ENCODE data around the gene GLYAT.
"Not testable (repeated sequence)": the region's sequence is repeated elsewhere in the genome, so short reads cannot be mapped to it uniquely, and the experiment has no call there.

The GLYAT gene

DNA sequence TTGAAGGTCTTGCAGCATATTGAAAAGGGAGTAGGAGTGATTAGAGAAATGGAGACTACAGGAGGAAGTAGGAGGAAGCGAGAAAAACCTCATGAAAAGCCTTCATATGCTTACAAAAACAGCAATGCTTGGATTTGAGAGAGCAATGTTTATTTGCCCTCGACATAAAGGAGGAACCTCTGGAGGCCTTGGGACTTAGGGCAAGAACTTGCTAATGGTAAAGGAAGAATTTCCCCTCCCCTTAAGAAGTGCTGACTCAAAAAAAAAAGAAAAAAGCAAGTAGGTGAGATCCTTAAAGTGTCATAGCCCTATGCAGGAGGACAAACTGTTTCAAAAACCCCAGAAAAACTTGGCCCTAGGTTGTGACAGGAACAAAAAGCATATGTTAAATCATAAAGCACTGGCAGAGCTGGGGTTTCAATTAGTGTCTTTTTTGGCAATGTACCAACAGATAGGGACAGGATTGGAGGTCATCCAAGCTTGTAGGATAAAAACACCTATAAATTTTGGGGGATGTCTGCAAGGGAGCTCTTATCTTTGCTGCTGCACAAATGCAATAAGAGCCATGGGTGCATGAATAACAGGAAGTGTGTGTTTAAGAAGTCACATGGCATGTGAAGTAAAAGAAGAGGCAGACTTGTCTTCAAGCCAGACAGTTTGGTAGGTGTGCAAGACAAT is 4.9 kb downstream of the GLYAT start:
- H3K9me3 Mint-ChIP-seq = no peaks in the 10 kb centered on the region
- no peak for ATAC-seq
- peaks cover 29% of the 10 kb centered on the region for H3K4me1 Mint-ChIP-seq
- no peaks in the 10 kb centered on the region for H3K36me3 Mint-ChIP-seq (ENCODE audit: low read depth)
- H3K4me3 Mint-ChIP-seq = no peak overlapping the region
- DNase-seq = no peak
- peak overlapping the region; percentile 30 for H3K27ac Mint-ChIP-seq
- H3K27me3 Mint-ChIP-seq = no peaks in the 10 kb centered on the region

DNA sequence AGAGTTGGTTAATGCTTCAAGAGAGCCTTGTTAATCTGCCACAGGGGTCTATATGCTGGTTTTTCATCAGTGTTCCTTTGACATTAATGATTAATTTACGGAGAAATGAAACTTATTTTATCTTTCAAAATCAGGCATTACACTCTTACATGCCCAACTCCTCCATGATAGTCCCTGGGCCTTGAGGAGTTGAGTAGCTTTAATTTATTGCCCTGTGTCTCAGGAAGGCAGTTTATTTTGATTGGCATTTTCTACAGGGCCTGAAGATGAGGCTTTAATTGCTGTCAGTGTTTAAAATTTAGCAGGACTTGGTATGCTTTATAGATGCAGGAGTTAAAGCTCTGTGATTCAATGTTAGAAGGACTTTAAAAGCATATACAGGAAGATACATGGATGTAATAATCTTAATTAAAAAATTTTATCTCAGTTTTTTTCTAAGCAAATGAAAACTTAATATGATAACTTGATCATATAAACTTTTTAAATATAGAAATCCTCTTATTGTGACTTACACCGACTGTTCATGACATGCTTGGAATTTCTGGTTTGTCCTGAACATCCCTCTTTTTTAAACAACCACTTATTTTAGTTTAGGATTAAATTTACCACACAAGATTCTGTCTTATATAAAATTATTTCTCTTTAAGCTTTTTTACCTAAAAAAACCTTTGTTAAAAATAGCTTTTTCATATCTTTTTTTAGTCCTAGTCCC is 12.2 kb downstream of the GLYAT start:
- Mint-ChIP-seq H3K36me3 (ENCODE audit: low read depth) (no peaks in the 10 kb centered on the region), H3K27ac (no peak overlapping the region), H3K9me3 (no peaks in the 10 kb centered on the region), H3K4me1 (no peaks in the 10 kb centered on the region), H3K4me3 (no peak overlapping the region), H3K27me3 (no peaks in the 10 kb centered on the region)
- ATAC-seq (no peak), DNase-seq (no peak)

DNA sequence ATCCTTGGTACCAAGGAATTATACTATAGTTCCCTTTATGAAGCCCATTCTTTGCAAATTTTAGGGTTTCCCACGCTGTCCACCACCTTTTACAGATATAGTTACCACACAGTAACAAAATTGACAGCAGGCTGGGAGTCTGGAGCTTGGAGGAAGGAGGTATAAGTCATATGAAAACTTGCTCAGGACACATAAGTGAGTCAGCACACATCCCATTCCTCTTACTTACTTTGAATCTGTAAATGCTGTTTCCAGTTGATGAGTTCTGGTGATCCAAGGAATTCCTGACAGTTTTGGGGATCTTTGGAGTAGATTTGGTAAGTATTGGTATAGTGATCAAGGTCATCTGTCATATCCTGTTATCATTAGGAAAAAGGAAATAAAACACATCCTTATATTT is 19.2 kb downstream of the GLYAT start:
- Mint-ChIP-seq H3K4me1 (no peaks in the 10 kb centered on the region), H3K4me3 (no peak overlapping the region)

DNA sequence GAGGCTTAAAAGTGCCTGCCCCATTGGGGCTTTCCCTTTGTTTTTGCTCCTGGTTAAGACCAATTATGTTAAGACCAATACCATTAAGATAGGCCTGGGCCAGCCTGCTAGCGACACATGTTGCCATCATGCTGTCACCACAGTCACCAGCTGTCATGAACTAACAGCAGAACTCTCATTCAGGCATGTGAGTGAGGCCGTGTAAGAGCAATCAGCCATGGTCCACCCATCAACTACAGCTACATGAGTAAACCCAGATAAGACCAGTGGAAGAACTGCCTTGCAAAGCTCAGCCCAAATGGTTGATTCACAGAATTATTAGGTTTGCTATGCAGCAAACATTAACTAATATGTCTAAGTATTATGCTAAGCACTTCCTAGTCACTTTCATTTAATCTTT is 19.9 kb downstream of the GLYAT start:
- no peaks in the 10 kb centered on the region for H3K4me1 Mint-ChIP-seq
- no peak overlapping the region for H3K4me3 Mint-ChIP-seq
- H3K36me3 Mint-ChIP-seq (ENCODE audit: low read depth) = no peaks in the 10 kb centered on the region
- no peak overlapping the region for H3K27ac Mint-ChIP-seq
- no peak for DNase-seq
- H3K9me3 Mint-ChIP-seq = peaks cover 4% of the 10 kb centered on the region
- no peaks in the 10 kb centered on the region for H3K27me3 Mint-ChIP-seq
- no peak for ATAC-seq

More for the DNA sequence above, 19.2 kb downstream of the GLYAT start:
- DNase-seq (no peak), ATAC-seq (no peak)
- no peaks in the 10 kb centered on the region for H3K36me3 Mint-ChIP-seq (ENCODE audit: low read depth)
- H3K27me3 Mint-ChIP-seq = no peaks in the 10 kb centered on the region
- H3K27ac Mint-ChIP-seq = no peak overlapping the region
- peaks cover 4% of the 10 kb centered on the region for H3K9me3 Mint-ChIP-seq

DNA sequence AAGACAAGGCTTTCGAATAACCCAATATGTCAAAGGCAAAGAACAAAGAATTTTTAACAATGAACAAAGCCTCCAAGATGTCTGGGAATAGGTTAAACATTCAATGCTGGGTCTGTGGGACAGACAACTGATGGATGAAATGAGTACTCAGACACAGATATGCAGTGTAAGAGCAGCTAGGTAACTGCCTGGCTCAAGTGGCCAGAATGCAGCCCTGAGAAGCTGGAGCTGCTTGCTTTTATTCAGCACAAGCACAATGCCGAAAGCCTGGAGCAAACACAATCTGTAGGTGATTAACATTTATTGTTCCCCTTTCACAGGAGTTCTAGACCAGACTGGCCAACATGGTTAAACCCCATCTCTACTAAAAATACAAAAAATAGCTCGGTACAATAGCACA is 24.0 kb downstream of the GLYAT start:
- Mint-ChIP-seq H3K36me3 (ENCODE audit: low read depth) (peaks cover 2% of the 10 kb centered on the region), H3K27me3 (peaks cover 3% of the 10 kb centered on the region), H3K4me1 (no peaks in the 10 kb centered on the region), H3K4me3 (no peak overlapping the region), H3K9me3 (peaks cover 19% of the 10 kb centered on the region), H3K27ac (no peak overlapping the region)
- DNase-seq (no peak), ATAC-seq (no peak)

DNA sequence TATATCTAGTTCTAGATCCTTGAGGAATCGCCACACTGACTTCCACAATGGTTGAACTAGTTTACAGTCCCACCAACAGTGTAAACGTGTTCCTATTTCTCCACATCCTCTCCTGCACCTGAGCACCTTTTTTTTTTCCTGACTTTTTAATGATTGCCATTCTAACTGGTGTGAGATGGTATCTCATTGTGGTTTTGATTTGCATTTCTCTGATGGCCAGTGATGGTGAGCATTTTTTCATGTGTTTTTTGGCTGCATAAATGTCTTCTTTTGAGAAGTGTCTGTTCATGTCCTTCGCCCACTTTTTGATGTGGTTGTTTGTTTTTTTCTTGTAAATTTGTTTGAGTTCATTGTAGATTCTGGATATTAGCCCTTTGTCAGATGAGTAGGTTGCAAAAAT is 34.9 kb downstream of the GLYAT start:
- ATAC-seq; H3K9me3 Mint-ChIP-seq; H3K4me1 Mint-ChIP-seq; DNase-seq; H3K27me3 Mint-ChIP-seq; H3K27ac Mint-ChIP-seq; H3K36me3 Mint-ChIP-seq (ENCODE audit: low read depth); H3K4me3 Mint-ChIP-seq: not testable (repeated sequence)

DNA sequence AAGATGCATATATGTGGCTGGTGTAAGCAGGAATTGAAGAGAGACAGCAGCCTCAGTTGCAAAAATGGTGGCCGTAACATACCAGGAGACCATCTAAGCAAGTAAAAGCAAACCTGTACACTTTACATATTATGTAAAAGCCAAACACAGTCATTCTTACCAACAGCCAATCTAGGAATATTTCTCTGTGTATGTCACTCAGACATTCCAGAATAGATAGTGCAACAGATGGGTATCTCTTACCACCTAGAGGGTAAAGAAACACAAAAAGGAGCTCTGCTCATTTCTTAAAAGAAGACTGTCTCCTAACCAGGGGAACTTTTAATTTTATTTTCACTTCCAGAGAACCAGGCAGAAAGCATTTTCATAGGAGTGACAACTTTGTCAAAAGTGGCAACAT is 38.7 kb downstream of the GLYAT start:
- DNase-seq (no peak), ATAC-seq (no peak)
- no peaks in the 10 kb centered on the region for H3K27me3 Mint-ChIP-seq
- H3K27ac Mint-ChIP-seq = no peak overlapping the region
- no peaks in the 10 kb centered on the region for H3K4me1 Mint-ChIP-seq
- H3K36me3 Mint-ChIP-seq (ENCODE audit: low read depth) = no peaks in the 10 kb centered on the region
- H3K9me3 Mint-ChIP-seq = no peaks in the 10 kb centered on the region
- no peak overlapping the region for H3K4me3 Mint-ChIP-seq

DNA sequence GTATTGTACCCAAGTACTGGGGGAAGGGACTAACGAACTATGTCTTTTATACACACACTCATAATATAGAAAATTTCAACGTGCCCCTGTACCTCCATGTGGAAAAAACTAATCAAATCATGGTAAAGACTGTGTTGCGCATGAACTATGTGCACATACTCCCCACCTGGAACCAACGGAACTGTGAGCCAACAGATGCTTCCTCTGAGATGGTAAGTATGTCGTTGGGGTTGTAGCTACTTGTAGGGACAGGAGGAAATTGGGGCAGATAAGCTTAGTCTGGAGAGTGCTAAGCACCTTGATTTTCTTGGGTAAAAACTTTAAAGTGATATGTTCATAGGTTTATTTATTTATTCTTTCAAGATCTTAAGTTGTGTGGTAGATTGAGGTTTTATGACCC is 40.1 kb downstream of the GLYAT start:
- Mint-ChIP-seq H3K27me3 (no peaks in the 10 kb centered on the region), H3K27ac (no peak overlapping the region), H3K36me3 (ENCODE audit: low read depth) (no peaks in the 10 kb centered on the region), H3K4me1 (no peaks in the 10 kb centered on the region), H3K9me3 (no peaks in the 10 kb centered on the region), H3K4me3 (no peak overlapping the region)
- ATAC-seq = no peak
- DNase-seq = no peak

DNA sequence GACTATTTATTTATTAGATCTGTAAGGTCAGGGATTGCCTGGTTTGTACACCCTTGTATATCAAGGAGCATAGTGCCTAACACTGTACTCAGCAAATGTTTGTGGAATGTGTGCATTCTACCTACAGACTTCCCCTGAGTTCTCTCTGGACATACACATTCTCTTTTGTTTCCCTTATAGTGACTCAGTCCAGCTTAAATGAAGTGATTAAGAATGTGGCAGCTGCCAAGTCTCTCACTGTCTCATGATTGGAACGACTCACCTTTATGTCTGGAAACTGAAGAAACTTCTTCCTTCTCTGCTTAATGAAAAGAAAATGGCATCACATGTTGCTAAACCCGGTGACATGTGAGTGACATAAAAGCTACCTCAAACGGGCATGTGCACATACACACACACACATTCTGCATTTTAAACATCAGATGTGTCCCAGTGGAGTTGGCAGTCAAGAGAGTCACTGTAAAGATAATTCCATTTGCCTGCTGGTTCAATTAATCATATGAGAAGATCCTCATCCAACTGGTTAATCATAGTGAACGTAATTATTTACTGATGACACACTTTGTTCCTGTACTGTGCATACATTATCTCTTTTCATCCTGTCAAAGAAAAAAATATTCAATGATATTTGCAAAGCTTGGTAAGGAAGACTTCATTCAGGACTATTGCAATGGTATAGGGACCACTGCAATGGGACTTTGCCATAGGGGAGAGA is 42.8 kb downstream of the GLYAT start:
- H3K27me3 Mint-ChIP-seq = no peaks in the 10 kb centered on the region
- ATAC-seq = no peak
- no peak overlapping the region for H3K4me3 Mint-ChIP-seq
- no peaks in the 10 kb centered on the region for H3K36me3 Mint-ChIP-seq (ENCODE audit: low read depth)
- peaks cover 9% of the 10 kb centered on the region for H3K4me1 Mint-ChIP-seq
- DNase-seq = no peak
- no peak overlapping the region for H3K27ac Mint-ChIP-seq
- no peaks in the 10 kb centered on the region for H3K9me3 Mint-ChIP-seq

DNA sequence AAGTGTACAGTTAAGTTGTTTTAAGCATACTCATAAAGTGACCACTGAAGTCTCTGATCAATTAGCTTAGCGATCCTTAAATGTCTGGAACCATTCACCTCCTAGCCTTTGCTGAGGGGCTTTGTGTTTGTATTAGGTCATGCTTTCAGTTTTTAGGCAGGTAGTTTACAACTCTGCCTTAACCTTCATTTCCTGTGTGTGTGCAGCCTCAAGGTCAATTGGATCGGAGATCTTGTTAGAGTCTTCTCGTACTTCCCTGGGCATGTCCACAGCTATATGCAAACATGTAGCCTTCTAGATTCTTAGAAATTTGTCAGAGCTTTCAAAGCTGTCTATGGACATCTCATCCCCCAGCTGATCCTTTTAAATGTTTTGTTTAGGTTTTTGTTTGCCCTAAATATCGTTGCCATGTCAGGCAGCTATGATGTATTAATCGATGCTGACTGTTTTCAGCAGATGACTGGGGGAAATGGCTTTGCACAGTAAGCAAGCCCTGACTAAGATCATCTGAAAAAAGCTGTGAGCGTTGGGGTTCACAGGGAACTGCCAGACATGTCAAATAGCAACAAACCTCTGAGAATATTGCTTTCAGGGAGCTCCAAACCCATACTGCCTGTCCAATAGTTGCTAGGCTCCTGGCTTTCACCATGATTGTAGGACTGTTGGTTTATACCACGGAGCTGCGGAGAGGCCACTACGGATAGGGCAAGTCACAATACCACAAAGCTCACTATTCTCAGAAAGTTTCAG is 45.6 kb downstream of the GLYAT start:
- no peaks in the 10 kb centered on the region for H3K27me3 Mint-ChIP-seq
- no peaks in the 10 kb centered on the region for H3K36me3 Mint-ChIP-seq (ENCODE audit: low read depth)
- peaks cover 9% of the 10 kb centered on the region for H3K4me1 Mint-ChIP-seq
- DNase-seq (no peak), ATAC-seq (peak; percentile 20)
- H3K27ac Mint-ChIP-seq = no peak overlapping the region
- no peak overlapping the region for H3K4me3 Mint-ChIP-seq
- H3K9me3 Mint-ChIP-seq = peaks cover 11% of the 10 kb centered on the region

DNA sequence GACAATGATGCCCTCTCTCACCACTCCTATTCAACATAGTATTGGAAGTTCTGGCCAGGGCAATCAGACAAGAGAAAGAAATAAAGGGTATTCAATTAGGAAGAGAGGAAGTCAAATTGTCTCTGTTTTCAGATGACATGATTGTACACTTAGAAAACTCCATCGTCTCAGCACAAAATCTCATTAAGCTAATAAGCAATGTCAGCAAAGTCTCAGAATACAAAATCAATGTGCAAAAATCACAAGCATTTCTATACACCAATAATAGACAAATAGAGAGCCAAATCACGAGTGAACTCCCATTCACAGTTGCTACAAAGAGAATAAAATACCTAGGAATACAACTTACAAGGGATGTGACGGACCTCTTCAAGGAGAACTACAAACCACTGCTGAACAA is 49.1 kb downstream of the GLYAT start:
- not testable (repeated sequence) for H3K27ac Mint-ChIP-seq; H3K4me1 Mint-ChIP-seq; DNase-seq; ATAC-seq; H3K27me3 Mint-ChIP-seq; H3K36me3 Mint-ChIP-seq (ENCODE audit: low read depth); H3K4me3 Mint-ChIP-seq
- H3K9me3 Mint-ChIP-seq = peaks cover 11% of the 10 kb centered on the region

DNA sequence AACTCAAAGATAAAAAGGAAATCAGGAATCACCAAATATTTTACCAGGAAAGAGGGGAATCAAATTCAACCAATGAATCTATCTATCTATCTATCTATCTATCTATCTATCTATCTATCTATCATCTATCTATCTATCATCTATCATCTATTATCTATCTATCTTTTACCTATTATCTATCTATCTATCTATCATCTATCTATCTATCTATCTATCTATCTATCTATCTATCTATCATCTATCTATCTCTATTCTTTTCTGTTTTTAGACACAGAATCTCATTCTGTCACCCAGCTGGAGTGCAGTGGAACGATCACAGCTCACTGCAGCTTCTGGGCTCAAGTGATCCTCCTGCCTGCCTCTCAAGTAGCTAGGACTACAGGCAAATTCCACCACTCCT is 54.2 kb downstream of the GLYAT start:
- not testable (repeated sequence) for H3K9me3 Mint-ChIP-seq; H3K4me3 Mint-ChIP-seq; ATAC-seq; DNase-seq; H3K27ac Mint-ChIP-seq; H3K4me1 Mint-ChIP-seq; H3K27me3 Mint-ChIP-seq; H3K36me3 Mint-ChIP-seq (ENCODE audit: low read depth)

DNA sequence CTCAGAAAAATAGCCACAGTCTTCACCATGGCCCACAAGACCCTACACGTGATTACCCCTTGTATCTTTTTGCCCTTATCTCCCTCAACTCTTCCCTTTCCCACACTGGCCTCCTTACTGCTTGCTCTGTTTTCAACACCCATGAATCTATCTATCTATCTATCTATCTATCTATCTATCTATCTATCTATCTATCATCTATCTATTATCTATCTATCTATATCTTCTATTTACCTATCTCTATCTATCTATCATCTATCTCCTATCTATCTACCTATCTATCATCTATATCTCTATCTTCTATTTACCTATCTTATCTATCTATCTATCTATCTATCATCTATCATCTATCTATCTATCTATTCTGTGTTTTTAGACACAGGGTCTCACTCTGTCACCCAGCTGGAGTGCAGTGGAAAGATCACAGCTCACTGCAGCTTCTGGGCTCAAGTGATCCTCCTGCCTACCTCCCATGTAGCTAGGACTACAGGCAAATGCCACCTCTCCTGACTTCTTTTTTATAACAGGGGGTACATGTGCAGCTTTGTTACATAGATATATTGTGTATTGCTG is 55.1 kb downstream of the GLYAT start:
- DNase-seq (no peak), ATAC-seq (no peak)
- Mint-ChIP-seq H3K4me1 (no peaks in the 10 kb centered on the region), H3K4me3 (no peak overlapping the region), H3K27me3 (peaks cover 2% of the 10 kb centered on the region), H3K9me3 (no peaks in the 10 kb centered on the region), H3K36me3 (ENCODE audit: low read depth) (no peaks in the 10 kb centered on the region), H3K27ac (no peak overlapping the region)

DNA sequence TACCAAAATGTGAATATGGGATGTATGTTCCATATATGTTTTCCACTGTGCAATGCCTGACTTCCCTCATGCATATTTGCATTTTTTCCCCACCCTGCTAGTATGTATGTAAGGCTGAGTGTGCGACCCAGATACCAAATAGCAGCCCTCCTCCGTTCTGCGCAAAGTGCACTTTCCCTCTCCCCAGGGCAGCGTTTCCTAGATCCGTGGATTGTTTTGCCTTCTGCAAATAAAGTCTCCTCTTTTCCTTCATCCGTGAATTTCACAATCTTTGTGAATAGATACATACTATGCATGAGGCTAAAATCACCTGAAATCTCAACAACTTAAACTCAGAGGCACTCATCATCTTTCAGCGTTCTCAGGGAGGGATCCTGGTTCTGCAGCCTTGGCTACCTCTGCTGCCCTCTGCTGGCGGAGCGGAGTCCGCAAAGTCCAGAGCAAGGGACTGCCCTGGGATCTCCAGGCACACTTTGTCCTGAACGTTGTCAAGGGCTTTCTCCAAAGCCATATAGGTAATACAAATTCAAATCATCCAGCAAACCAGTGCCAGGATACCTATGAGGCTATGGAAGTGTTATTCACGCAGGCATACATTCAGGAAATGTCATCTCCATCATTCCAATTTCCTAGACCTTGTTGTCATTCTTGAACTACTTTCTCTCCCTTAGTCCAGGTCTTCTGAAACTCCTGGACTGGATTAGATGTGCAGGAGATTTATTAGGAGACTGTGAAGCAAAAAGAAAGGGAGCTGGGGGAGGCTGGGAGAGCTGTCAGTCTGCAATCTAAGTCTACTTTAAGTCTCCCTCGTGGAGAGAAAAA is 56.2 kb downstream of the GLYAT start:
- ATAC-seq (peak; percentile 93), DNase-seq (peak; percentile 84)
- H3K4me1 Mint-ChIP-seq = no peaks in the 10 kb centered on the region
- no peak overlapping the region for H3K27ac Mint-ChIP-seq
- H3K9me3 Mint-ChIP-seq = no peaks in the 10 kb centered on the region
- H3K36me3 Mint-ChIP-seq (ENCODE audit: low read depth) = no peaks in the 10 kb centered on the region
- H3K4me3 Mint-ChIP-seq = no peak overlapping the region
- peaks cover under 1% of the 10 kb centered on the region for H3K27me3 Mint-ChIP-seq

Measured in activated naive CD8-positive, alpha-beta T cell treated with anti-CD3 and anti-CD28 coated beads, Interleukin-2, amount 50 U/mL, for 24 hours (primary cell).